22Rv1 (cell line): ENCODE data around the gene MAGOH.

ENCODE experiments used
- ZFX ChIP-seq: fragments of 450-650 bp; IDR thresholded peaks from 2 replicates; pipeline ENCODE4 v1.6.1; 2017; ENCODE audit warnings: antibody characterized with exemption, borderline replicate concordance
- TF ChIP-seq, protein P1 (sequence below): fragments of 450-650 bp; IDR thresholded peaks from 2 replicates; pipeline ENCODE4 v1.5.1; 2017; ENCODE audit warnings: mild to moderate bottlenecking

DNA sequence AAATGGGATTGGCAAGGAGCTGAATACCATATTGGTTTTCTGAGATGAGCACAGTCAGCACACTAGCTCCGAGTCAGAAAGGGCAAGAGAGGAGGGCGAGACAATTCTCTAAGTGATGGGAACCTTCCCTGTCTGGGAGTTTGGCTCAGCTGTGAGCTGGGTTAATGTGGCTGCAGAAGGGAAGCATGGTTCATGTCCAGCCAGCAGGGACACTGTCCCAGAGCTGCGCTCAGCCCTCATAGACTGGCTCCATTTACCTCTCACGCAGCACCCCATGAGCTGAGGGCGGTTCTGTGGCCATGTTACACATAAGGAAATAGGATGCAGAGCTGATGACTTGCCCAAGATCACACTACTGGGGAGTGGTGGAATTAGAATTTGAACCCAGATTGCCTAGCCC is 57.4 kb downstream of the MAGOH start:
- TF ChIP-seq, protein P1, sequence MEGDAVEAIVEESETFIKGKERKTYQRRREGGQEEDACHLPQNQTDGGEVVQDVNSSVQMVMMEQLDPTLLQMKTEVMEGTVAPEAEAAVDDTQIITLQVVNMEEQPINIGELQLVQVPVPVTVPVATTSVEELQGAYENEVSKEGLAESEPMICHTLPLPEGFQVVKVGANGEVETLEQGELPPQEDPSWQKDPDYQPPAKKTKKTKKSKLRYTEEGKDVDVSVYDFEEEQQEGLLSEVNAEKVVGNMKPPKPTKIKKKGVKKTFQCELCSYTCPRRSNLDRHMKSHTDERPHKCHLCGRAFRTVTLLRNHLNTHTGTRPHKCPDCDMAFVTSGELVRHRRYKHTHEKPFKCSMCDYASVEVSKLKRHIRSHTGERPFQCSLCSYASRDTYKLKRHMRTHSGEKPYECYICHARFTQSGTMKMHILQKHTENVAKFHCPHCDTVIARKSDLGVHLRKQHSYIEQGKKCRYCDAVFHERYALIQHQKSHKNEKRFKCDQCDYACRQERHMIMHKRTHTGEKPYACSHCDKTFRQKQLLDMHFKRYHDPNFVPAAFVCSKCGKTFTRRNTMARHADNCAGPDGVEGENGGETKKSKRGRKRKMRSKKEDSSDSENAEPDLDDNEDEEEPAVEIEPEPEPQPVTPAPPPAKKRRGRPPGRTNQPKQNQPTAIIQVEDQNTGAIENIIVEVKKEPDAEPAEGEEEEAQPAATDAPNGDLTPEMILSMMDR = no peak
- no peak for TF ChIP-seq ZFX
